Measurements from ENCODE around the gene RBM17.
"Not testable (repeated sequence)": the region's sequence is repeated elsewhere in the genome, so short reads cannot be mapped to it uniquely, and the experiment has no call there.

Gene RBM17

GRCh38 chr10:6135589-6136168, 46.8 kb downstream of the RBM17 start:
- no peak for DNase-seq (ENCODE audit: low spot score)

- no peak for DNase-seq (ENCODE audit: low spot score)
These were observed 47.7 kb downstream of the RBM17 start for GRCh38 chr10:6136215-6137201.

GRCh38 chr10:6138456-6138855, 49.6 kb downstream of the RBM17 start:
- DNase-seq (ENCODE audit: low spot score) = no peak

- DNase-seq (ENCODE audit: low spot score) = no peak
These were observed 50.6 kb downstream of the RBM17 start for GRCh38 chr10:6139470-6139869.

- DNase-seq (ENCODE audit: low spot score) = no peak
These were observed 51.5 kb downstream of the RBM17 start for GRCh38 chr10:6140141-6140841.

- no peak for DNase-seq (ENCODE audit: low spot score)
These were observed 52.1 kb downstream of the RBM17 start for GRCh38 chr10:6140965-6141295.

GRCh38 chr10:6141296-6142151, 52.7 kb downstream of the RBM17 start:
- peak; percentile 55 for DNase-seq (ENCODE audit: low spot score)

- DNase-seq (ENCODE audit: low spot score) = not testable (repeated sequence)
These were observed 53.4 kb downstream of the RBM17 start for GRCh38 chr10:6142186-6142585.

GRCh38 chr10:6142644-6143043, 53.8 kb downstream of the RBM17 start:
- DNase-seq (ENCODE audit: low spot score) = no peak

- DNase-seq (ENCODE audit: low spot score) = no peak
These were observed 54.3 kb downstream of the RBM17 start for GRCh38 chr10:6143181-6143580.

- DNase-seq (ENCODE audit: low spot score) = peak; percentile 79
These were observed 55.8 kb downstream of the RBM17 start for GRCh38 chr10:6144406-6145165.

GRCh38 chr10:6145166-6145987, 56.5 kb downstream of the RBM17 start:
- DNase-seq (ENCODE audit: low spot score) = peak; percentile 57

GRCh38 chr10:6146013-6146785, 57.4 kb downstream of the RBM17 start:
- no peak for DNase-seq (ENCODE audit: low spot score)

GRCh38 chr10:6146921-6147320, 58.1 kb downstream of the RBM17 start:
- DNase-seq (ENCODE audit: low spot score) = no peak

GRCh38 chr10:6148251-6148701, 59.4 kb downstream of the RBM17 start:
- no peak for DNase-seq (ENCODE audit: low spot score)

GRCh38 chr10:6148908-6149307, 60.1 kb downstream of the RBM17 start:
- no peak for DNase-seq (ENCODE audit: low spot score)

GRCh38 chr10:6151087-6151977, 62.5 kb downstream of the RBM17 start:
- peak; percentile 54 for DNase-seq (ENCODE audit: low spot score)

- no peak for DNase-seq (ENCODE audit: low spot score)
These were observed 65.0 kb downstream of the RBM17 start for GRCh38 chr10:6153845-6154244.

All from SK-N-DZ (cell line).